Upper lobe of left lung (tissue), 4 donors: ENCODE data around the gene HBD.

ENCODE experiments used
- POLR2A ChIP-seq, 4 donors: fragments of 450-650 bp; IDR thresholded peaks; one replicate each; pipeline ENCODE4 v1.5.1; 2016 to 2017; ENCODE audit warnings: antibody characterized with exemption in 4 of 4, mild to moderate bottlenecking in 2 of 4
- POLR2AphosphoS5 ChIP-seq, 2 donors: sonication (generic); formaldehyde crosslinking; IDR thresholded peaks; one replicate each; pipeline ENCODE4 v1.5.1; 2017; ENCODE audit warnings: antibody characterized with exemption in 2 of 2
- TF ChIP-seq, protein P1 (sequence below), 6 experiments: fragments of 450-650 bp in 4 of 6; fragments of 200-600 bp in 2 of 6; sonication (generic) in 2 of 6; IDR thresholded peaks; one replicate each; pipeline ENCODE4 v1.5.1; 2016 to 2019; ENCODE audit warnings: antibody characterized with exemption in 6 of 6

DNA sequence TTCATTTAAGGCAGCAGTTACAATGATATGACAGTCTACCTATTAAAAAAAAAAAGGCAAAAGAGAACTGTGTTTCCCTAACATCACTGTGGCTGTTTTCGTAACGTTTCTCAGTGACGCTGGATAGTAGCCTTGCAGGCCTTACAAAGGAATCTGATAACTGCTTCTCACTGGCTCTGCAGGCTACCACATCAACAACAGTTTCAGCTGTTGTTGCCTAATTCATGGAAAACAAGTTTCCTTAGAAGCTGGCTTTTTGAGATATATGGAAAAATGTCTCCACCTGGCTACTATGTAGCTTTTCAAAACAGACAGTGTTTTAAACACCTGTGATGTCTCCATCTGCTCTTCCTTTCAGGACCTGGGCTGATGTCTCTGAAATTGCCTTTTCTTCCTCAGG lies 37.6 kb downstream of the HBD start:
- TF ChIP-seq, protein P1, sequence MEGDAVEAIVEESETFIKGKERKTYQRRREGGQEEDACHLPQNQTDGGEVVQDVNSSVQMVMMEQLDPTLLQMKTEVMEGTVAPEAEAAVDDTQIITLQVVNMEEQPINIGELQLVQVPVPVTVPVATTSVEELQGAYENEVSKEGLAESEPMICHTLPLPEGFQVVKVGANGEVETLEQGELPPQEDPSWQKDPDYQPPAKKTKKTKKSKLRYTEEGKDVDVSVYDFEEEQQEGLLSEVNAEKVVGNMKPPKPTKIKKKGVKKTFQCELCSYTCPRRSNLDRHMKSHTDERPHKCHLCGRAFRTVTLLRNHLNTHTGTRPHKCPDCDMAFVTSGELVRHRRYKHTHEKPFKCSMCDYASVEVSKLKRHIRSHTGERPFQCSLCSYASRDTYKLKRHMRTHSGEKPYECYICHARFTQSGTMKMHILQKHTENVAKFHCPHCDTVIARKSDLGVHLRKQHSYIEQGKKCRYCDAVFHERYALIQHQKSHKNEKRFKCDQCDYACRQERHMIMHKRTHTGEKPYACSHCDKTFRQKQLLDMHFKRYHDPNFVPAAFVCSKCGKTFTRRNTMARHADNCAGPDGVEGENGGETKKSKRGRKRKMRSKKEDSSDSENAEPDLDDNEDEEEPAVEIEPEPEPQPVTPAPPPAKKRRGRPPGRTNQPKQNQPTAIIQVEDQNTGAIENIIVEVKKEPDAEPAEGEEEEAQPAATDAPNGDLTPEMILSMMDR (IDR thresholded peaks at IDR 0.05), result no peak
- no peak for TF ChIP-seq POLR2A (IDR thresholded peaks at IDR 0.05)
- TF ChIP-seq POLR2AphosphoS5 (IDR thresholded peaks at IDR 0.05), result no peak
